Measurements from ENCODE around the gene ICE2.

Gene ICE2

GRCh38 chr15:60519218-60519617 is 40.3 kb upstream of the ICE2 start:
- Histone ChIP-seq H3K9me3 (ENCODE audit: severe bottlenecking) (no peaks in the 10 kb centered on the region), H3K4me1 (ENCODE audit: insufficient read depth, poor library complexity, severe bottlenecking) (peaks cover 44% of the 10 kb centered on the region), H3K27ac (ENCODE audit: poor library complexity, severe bottlenecking) (peak overlapping the region; percentile 89), H3K4me3 (ENCODE audit: severe bottlenecking) (no peak overlapping the region), H3K27me3 (ENCODE audit: insufficient read depth, poor library complexity, severe bottlenecking) (no peaks in the 10 kb centered on the region), H3K36me3 (ENCODE audit: low read depth) (no peaks in the 10 kb centered on the region)
- ATAC-seq (ENCODE audit: low read depth) (no peak), DNase-seq (ENCODE audit: low spot score) (no peak)
- TF ChIP-seq CTCF (IDR thresholded peaks at IDR 0.05; ENCODE audit: poor library complexity, severe bottlenecking) = no peak

GRCh38 chr15:60518511-60518910 is 39.6 kb upstream of the ICE2 start:
- no peaks in the 10 kb centered on the region for H3K9me3 ChIP-seq (ENCODE audit: severe bottlenecking)
- no peak overlapping the region for H3K4me3 ChIP-seq (ENCODE audit: severe bottlenecking)
- peak overlapping the region; percentile 89 for H3K27ac ChIP-seq (ENCODE audit: poor library complexity, severe bottlenecking)
- H3K36me3 ChIP-seq (ENCODE audit: low read depth) = no peaks in the 10 kb centered on the region
- no peak for TF ChIP-seq CTCF (IDR thresholded peaks at IDR 0.05; ENCODE audit: poor library complexity, severe bottlenecking)
- H3K27me3 ChIP-seq (ENCODE audit: insufficient read depth, poor library complexity, severe bottlenecking) = no peaks in the 10 kb centered on the region
- H3K4me1 ChIP-seq (ENCODE audit: insufficient read depth, poor library complexity, severe bottlenecking) = peaks cover 37% of the 10 kb centered on the region
- DNase-seq (ENCODE audit: low spot score) (no peak), ATAC-seq (ENCODE audit: low read depth) (no peak)

- Histone ChIP-seq H3K4me3 (ENCODE audit: severe bottlenecking) (no peak overlapping the region), H3K27me3 (ENCODE audit: insufficient read depth, poor library complexity, severe bottlenecking) (no peaks in the 10 kb centered on the region), H3K36me3 (ENCODE audit: low read depth) (no peaks in the 10 kb centered on the region), H3K9me3 (ENCODE audit: severe bottlenecking) (no peaks in the 10 kb centered on the region), H3K4me1 (ENCODE audit: insufficient read depth, poor library complexity, severe bottlenecking) (peaks cover 19% of the 10 kb centered on the region), H3K27ac (ENCODE audit: poor library complexity, severe bottlenecking) (no peak overlapping the region)
- DNase-seq (ENCODE audit: low spot score) = no peak
- no peak for ATAC-seq (ENCODE audit: low read depth)
- no peak for TF ChIP-seq CTCF (IDR thresholded peaks at IDR 0.05; ENCODE audit: poor library complexity, severe bottlenecking)
Observed at GRCh38 chr15:60514261-60514881, 35.4 kb upstream of the ICE2 start.

- TF ChIP-seq CTCF (IDR thresholded peaks at IDR 0.05; ENCODE audit: poor library complexity, severe bottlenecking) = no peak
- Histone ChIP-seq H3K36me3 (ENCODE audit: low read depth) (no peaks in the 10 kb centered on the region), H3K27me3 (ENCODE audit: insufficient read depth, poor library complexity, severe bottlenecking) (no peaks in the 10 kb centered on the region), H3K4me1 (ENCODE audit: insufficient read depth, poor library complexity, severe bottlenecking) (peaks cover 19% of the 10 kb centered on the region), H3K9me3 (ENCODE audit: severe bottlenecking) (no peaks in the 10 kb centered on the region), H3K27ac (ENCODE audit: poor library complexity, severe bottlenecking) (no peak overlapping the region), H3K4me3 (ENCODE audit: severe bottlenecking) (no peak overlapping the region)
- ATAC-seq (ENCODE audit: low read depth) (no peak), DNase-seq (ENCODE audit: low spot score) (no peak)
Observed at GRCh38 chr15:60513676-60514075, 34.7 kb upstream of the ICE2 start.

- Histone ChIP-seq H3K9me3 (ENCODE audit: severe bottlenecking) (no peaks in the 10 kb centered on the region), H3K4me1 (ENCODE audit: insufficient read depth, poor library complexity, severe bottlenecking) (peaks cover 23% of the 10 kb centered on the region), H3K27ac (ENCODE audit: poor library complexity, severe bottlenecking) (no peak overlapping the region), H3K4me3 (ENCODE audit: severe bottlenecking) (no peak overlapping the region), H3K36me3 (ENCODE audit: low read depth) (no peaks in the 10 kb centered on the region), H3K27me3 (ENCODE audit: insufficient read depth, poor library complexity, severe bottlenecking) (no peaks in the 10 kb centered on the region)
- no peak for TF ChIP-seq CTCF (IDR thresholded peaks at IDR 0.05; ENCODE audit: poor library complexity, severe bottlenecking)
- no peak for DNase-seq (ENCODE audit: low spot score)
- no peak for ATAC-seq (ENCODE audit: low read depth)
Observed at GRCh38 chr15:60512937-60513336, 34.0 kb upstream of the ICE2 start.

Data from RWPE2 (cell line).